ENCODE results near the gene CEMIP2.

CEMIP2 gene

GRCh38 chr9:71743217-71743705 is 25.1 kb downstream of the CEMIP2 start:
- peaks cover 14 to 24% of the 10 kb centered on the region in 2 experiments for H3K36me3 ChIP-seq (ENCODE audit: control insufficient read depth in 1 of 2, insufficient read depth in 2 of 2, low read length in 2 of 2)
- peak overlapping the region; percentile 77 for H3K4ac ChIP-seq (ENCODE audit: low read depth, low read length)
- peaks cover 12 to 15% of the 10 kb centered on the region in 2 experiments for H3K4me1 ChIP-seq (ENCODE audit: control insufficient read depth in 1 of 2, insufficient read depth in 2 of 2, low read length in 2 of 2)
- H2BK120ac ChIP-seq (ENCODE audit: insufficient read depth, low read length, poor library complexity), result no peak overlapping the region
- WGBS (ENCODE audit: extremely low coverage, insufficient coverage, insufficient read length), result no CpG with 5 or more reads among the region's 5 CpGs
- peak overlapping the region; percentile 25 for H3K14ac ChIP-seq (ENCODE audit: low read length)
- H3K4me3 ChIP-seq (ENCODE audit: low read depth, low read length), result no peak overlapping the region
- no peak overlapping the region for H3K18ac ChIP-seq (ENCODE audit: low read length)
- H3K27ac ChIP-seq (ENCODE audit: low read depth, low read length), result peak overlapping the region; percentile 84
- peak overlapping the region; percentile 50 for H4K8ac ChIP-seq (ENCODE audit: low read depth, low read length)
- no peak overlapping the region for H4K91ac ChIP-seq (ENCODE audit: low read depth, low read length)
- H3K27me3 ChIP-seq (ENCODE audit: insufficient read depth, low read length), result no peaks in the 10 kb centered on the region
- H4K12ac ChIP-seq (ENCODE audit: low read depth, low read length), result no peak overlapping the region
- H2BK12ac ChIP-seq (ENCODE audit: low read length), result peak overlapping the region; percentile 85
- no peak overlapping the region for H2AFZ ChIP-seq (ENCODE audit: insufficient read depth, low read length, poor library complexity)
- no peaks in the 10 kb centered on the region for H3K9me3 ChIP-seq (ENCODE audit: insufficient read depth, low read depth, low read length)
- H3K79me1 ChIP-seq (ENCODE audit: low read length), result peaks cover 16% of the 10 kb centered on the region
- no peak overlapping the region for H3K9ac ChIP-seq (ENCODE audit: low read length)
- no peak overlapping the region for H3K23ac ChIP-seq (ENCODE audit: low read length)
- H3K79me2 ChIP-seq (ENCODE audit: control insufficient read depth, insufficient read depth, low read length, poor library complexity), result peaks cover 6% of the 10 kb centered on the region
- H3K4me2 ChIP-seq (ENCODE audit: low read length), result no peak overlapping the region
- H2BK5ac ChIP-seq (ENCODE audit: low read depth, low read length, poor library complexity), result peak overlapping the region; percentile 66
- no peak for DNase-seq
- no peak overlapping the region for H2AK5ac ChIP-seq (ENCODE audit: low read length)

GRCh38 chr9:71742703-71743102 is 25.6 kb downstream of the CEMIP2 start:
- peaks cover 16% of the 10 kb centered on the region for H3K79me1 ChIP-seq (ENCODE audit: low read length)
- peaks cover 12 to 15% of the 10 kb centered on the region in 2 experiments for H3K4me1 ChIP-seq (ENCODE audit: control insufficient read depth in 1 of 2, insufficient read depth in 2 of 2, low read length in 2 of 2)
- H3K4ac ChIP-seq (ENCODE audit: low read depth, low read length), result no peak overlapping the region
- H4K91ac ChIP-seq (ENCODE audit: low read depth, low read length), result no peak overlapping the region
- H3K23ac ChIP-seq (ENCODE audit: low read length), result no peak overlapping the region
- DNase-seq, result no peak
- H3K18ac ChIP-seq (ENCODE audit: low read length), result no peak overlapping the region
- H2BK120ac ChIP-seq (ENCODE audit: insufficient read depth, low read length, poor library complexity), result no peak overlapping the region
- no peak overlapping the region for H4K8ac ChIP-seq (ENCODE audit: low read depth, low read length)
- H3K9ac ChIP-seq (ENCODE audit: low read length), result no peak overlapping the region
- H3K4me2 ChIP-seq (ENCODE audit: low read length), result no peak overlapping the region
- H3K9me3 ChIP-seq (ENCODE audit: insufficient read depth, low read depth, low read length), result no peaks in the 10 kb centered on the region
- H2BK5ac ChIP-seq (ENCODE audit: low read depth, low read length, poor library complexity), result peak overlapping the region; percentile 61
- no peak overlapping the region for H4K12ac ChIP-seq (ENCODE audit: low read depth, low read length)
- H3K4me3 ChIP-seq (ENCODE audit: low read depth, low read length), result no peak overlapping the region
- H2BK12ac ChIP-seq (ENCODE audit: low read length), result no peak overlapping the region
- no peak overlapping the region for H3K14ac ChIP-seq (ENCODE audit: low read length)
- peaks cover 16 to 24% of the 10 kb centered on the region in 2 experiments for H3K36me3 ChIP-seq (ENCODE audit: control insufficient read depth in 1 of 2, insufficient read depth in 2 of 2, low read length in 2 of 2)
- H3K79me2 ChIP-seq (ENCODE audit: control insufficient read depth, insufficient read depth, low read length, poor library complexity), result peaks cover 6% of the 10 kb centered on the region
- no CpG with 5 or more reads among the region's 4 CpGs for WGBS (ENCODE audit: extremely low coverage, insufficient coverage, insufficient read length)
- no peak overlapping the region for H2AFZ ChIP-seq (ENCODE audit: insufficient read depth, low read length, poor library complexity)
- H3K27me3 ChIP-seq (ENCODE audit: insufficient read depth, low read length), result no peaks in the 10 kb centered on the region
- H2AK5ac ChIP-seq (ENCODE audit: low read length), result no peak overlapping the region
- peak overlapping the region; percentile 84 for H3K27ac ChIP-seq (ENCODE audit: low read depth, low read length)

- Histone ChIP-seq H3K4me3 (ENCODE audit: low read depth, low read length) (no peak overlapping the region), H3K4ac (ENCODE audit: low read depth, low read length) (no peak overlapping the region), H3K27me3 (ENCODE audit: insufficient read depth, low read length) (no peaks in the 10 kb centered on the region), H3K9ac (ENCODE audit: low read length) (no peak overlapping the region), H3K79me1 (ENCODE audit: low read length) (peaks cover 16% of the 10 kb centered on the region), H3K14ac (ENCODE audit: low read length) (no peak overlapping the region), H4K8ac (ENCODE audit: low read depth, low read length) (no peak overlapping the region), H3K27ac (ENCODE audit: low read depth, low read length) (peak overlapping the region; percentile 75), H3K36me3 (ENCODE audit: control insufficient read depth in 1 of 2, insufficient read depth in 2 of 2, low read length in 2 of 2) (peaks cover 14 to 22% of the 10 kb centered on the region in 2 experiments), H2BK120ac (ENCODE audit: insufficient read depth, low read length, poor library complexity) (no peak overlapping the region), H3K9me3 (ENCODE audit: insufficient read depth, low read depth, low read length) (no peaks in the 10 kb centered on the region), H3K4me2 (ENCODE audit: low read length) (no peak overlapping the region), H3K79me2 (ENCODE audit: control insufficient read depth, insufficient read depth, low read length, poor library complexity) (peaks cover 6% of the 10 kb centered on the region), H2BK12ac (ENCODE audit: low read length) (no peak overlapping the region), H4K91ac (ENCODE audit: low read depth, low read length) (peak overlapping the region; percentile 38), H3K18ac (ENCODE audit: low read length) (no peak overlapping the region), H3K23ac (ENCODE audit: low read length) (no peak overlapping the region), H4K12ac (ENCODE audit: low read depth, low read length) (no peak overlapping the region), H2AFZ (ENCODE audit: insufficient read depth, low read length, poor library complexity) (no peak overlapping the region), H3K4me1 (ENCODE audit: control insufficient read depth in 1 of 2, insufficient read depth in 2 of 2, low read length in 2 of 2) (peaks cover 12 to 15% of the 10 kb centered on the region in 2 experiments), H2AK5ac (ENCODE audit: low read length) (no peak overlapping the region), H2BK5ac (ENCODE audit: low read depth, low read length, poor library complexity) (peak overlapping the region; percentile 54)
- 100% methylated on average over 1 of the region's 10 CpGs for whole genome bisulfite sequencing (ENCODE audit: extremely low coverage, insufficient coverage, insufficient read length)
- DNase-seq, result peak; percentile 64 to 95
Observed at GRCh38 chr9:71741926-71742648, 26.2 kb downstream of the CEMIP2 start.

GRCh38 chr9:71740199-71740598 is 28.1 kb downstream of the CEMIP2 start:
- H2AFZ ChIP-seq (ENCODE audit: insufficient read depth, low read length, poor library complexity), result no peak overlapping the region
- no peak overlapping the region for H3K9ac ChIP-seq (ENCODE audit: low read length)
- no peak overlapping the region for H3K14ac ChIP-seq (ENCODE audit: low read length)
- H3K79me1 ChIP-seq (ENCODE audit: low read length), result peaks cover 17% of the 10 kb centered on the region
- H2BK5ac ChIP-seq (ENCODE audit: low read depth, low read length, poor library complexity), result no peak overlapping the region
- no peak overlapping the region for H2BK12ac ChIP-seq (ENCODE audit: low read length)
- H4K91ac ChIP-seq (ENCODE audit: low read depth, low read length), result no peak overlapping the region
- no peak overlapping the region for H2AK5ac ChIP-seq (ENCODE audit: low read length)
- H3K23ac ChIP-seq (ENCODE audit: low read length), result no peak overlapping the region
- H3K4ac ChIP-seq (ENCODE audit: low read depth, low read length), result no peak overlapping the region
- DNase-seq, result no peak
- H3K9me3 ChIP-seq (ENCODE audit: insufficient read depth, low read depth, low read length), result no peaks in the 10 kb centered on the region
- peaks cover 24 to 31% of the 10 kb centered on the region in 2 experiments for H3K36me3 ChIP-seq (ENCODE audit: control insufficient read depth in 1 of 2, insufficient read depth in 2 of 2, low read length in 2 of 2)
- no CpG with 5 or more reads among the region's 2 CpGs for WGBS (ENCODE audit: extremely low coverage, insufficient coverage, insufficient read length)
- no peak overlapping the region for H3K4me3 ChIP-seq (ENCODE audit: low read depth, low read length)
- no peak overlapping the region for H2BK120ac ChIP-seq (ENCODE audit: insufficient read depth, low read length, poor library complexity)
- H3K4me1 ChIP-seq (ENCODE audit: control insufficient read depth in 1 of 2, insufficient read depth in 2 of 2, low read length in 2 of 2), result peaks cover 10 to 16% of the 10 kb centered on the region in 2 experiments
- H3K79me2 ChIP-seq (ENCODE audit: control insufficient read depth, insufficient read depth, low read length, poor library complexity), result peaks cover 9% of the 10 kb centered on the region
- H4K8ac ChIP-seq (ENCODE audit: low read depth, low read length), result no peak overlapping the region
- H4K12ac ChIP-seq (ENCODE audit: low read depth, low read length), result no peak overlapping the region
- no peaks in the 10 kb centered on the region for H3K27me3 ChIP-seq (ENCODE audit: insufficient read depth, low read length)
- H3K18ac ChIP-seq (ENCODE audit: low read length), result no peak overlapping the region
- H3K4me2 ChIP-seq (ENCODE audit: low read length), result no peak overlapping the region
- H3K27ac ChIP-seq (ENCODE audit: low read depth, low read length), result no peak overlapping the region

Data from trophoblast cell (in vitro differentiated cells and primary cell).